ENCODE data around the gene GRIN3B.
A peak's percentile ranks its signal among the peaks of the same experiment; 100 is the strongest.

The GRIN3B gene

DNA sequence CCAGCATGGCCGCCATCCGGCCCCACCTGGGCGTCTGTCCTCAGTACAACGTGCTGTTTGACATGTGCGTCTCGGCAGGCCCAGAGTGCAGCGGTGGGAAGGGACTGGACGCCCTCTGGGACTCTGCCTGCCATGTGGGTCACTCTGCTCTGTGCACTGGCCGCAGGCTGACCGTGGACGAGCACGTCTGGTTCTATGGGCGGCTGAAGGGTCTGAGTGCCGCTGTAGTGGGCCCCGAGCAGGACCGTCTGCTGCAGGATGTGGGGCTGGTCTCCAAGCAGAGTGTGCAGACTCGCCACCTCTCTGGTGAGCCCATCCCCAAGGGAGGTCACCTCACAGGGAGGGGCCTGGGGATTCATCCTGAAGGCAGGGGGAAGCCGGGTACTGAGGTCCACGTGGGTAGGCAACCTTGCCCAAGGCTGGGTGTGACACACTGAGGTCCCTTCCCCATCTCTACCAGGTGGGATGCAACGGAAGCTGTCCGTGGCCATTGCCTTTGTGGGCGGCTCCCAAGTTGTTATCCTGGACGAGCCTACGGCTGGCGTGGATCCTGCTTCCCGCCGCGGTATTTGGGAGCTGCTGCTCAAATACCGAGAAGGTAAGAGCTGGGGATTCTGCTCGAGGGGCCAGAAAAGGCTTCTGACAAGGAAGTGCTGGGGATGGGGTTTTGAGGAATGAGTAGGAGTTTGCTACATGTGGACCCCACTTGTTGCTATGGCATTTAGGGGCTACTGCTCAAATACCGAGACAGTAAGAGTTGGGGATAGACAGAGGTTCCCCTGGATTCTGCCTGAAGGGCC is 51.0 kb downstream of the GRIN3B start:
- Histone ChIP-seq H3K9me3 (ENCODE audit: control insufficient read depth, insufficient read depth, low read depth, low read length) (no peaks in the 10 kb centered on the region), H3K36me3 (ENCODE audit: control insufficient read depth in 2 of 2, insufficient read depth in 1 of 2, low read length in 2 of 2) (peaks cover 0 to 22% of the 10 kb centered on the region in 2 experiments; a peak in 1 of 3 replicates), H3K27ac (ENCODE audit: extremely low read depth, low read depth, low read length) (no peak overlapping the region), H3K4me3 (ENCODE audit: low read depth, low read length) (no peak overlapping the region), H3K4me1 (ENCODE audit: control insufficient read depth, insufficient read depth, low read length) (no peaks in the 10 kb centered on the region)
- TF ChIP-seq SCRT2 (tag by site-specific recombination; IDR thresholded peaks at IDR 0.05) (peak; percentile 68), ZFP3 (tag by site-specific recombination; IDR thresholded peaks at IDR 0.05; ENCODE audit: low read depth) (peak; percentile 99), ZNF571 (tag by site-specific recombination; IDR thresholded peaks at IDR 0.05) (no peak)
- POLR2A ChIA-PET: interaction anchor here (0.6 kb wide), 1 partner anchor 9 kb away, joined by 5 read pairs; no protein-coding TSS in a partner anchor
- CTCF ChIA-PET: no interaction called here

DNA sequence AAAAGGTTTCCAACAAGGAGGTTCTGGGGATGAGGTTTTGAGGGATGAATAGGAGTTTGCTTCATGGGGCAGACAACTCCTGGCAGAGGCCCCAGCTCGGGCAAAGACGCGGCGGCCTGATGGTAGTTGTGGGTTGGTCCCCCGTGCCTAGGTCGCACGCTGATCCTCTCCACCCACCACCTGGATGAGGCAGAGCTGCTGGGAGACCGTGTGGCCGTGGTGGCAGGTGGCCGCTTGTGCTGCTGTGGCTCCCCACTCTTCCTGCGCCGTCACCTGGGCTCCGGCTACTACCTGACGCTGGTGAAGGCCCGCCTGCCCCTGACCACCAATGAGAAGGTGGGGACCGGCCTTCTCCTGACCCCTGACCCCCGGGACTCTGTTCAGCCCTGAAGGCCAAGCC is 51.6 kb downstream of the GRIN3B start:
- POLR2A ChIA-PET: interaction anchor here (0.6 kb wide), 1 partner anchor 8 kb away, joined by 5 read pairs; no protein-coding TSS in a partner anchor
- Histone ChIP-seq H3K9me3 (ENCODE audit: control insufficient read depth, insufficient read depth, low read depth, low read length) (no peaks in the 10 kb centered on the region), H3K4me1 (ENCODE audit: control insufficient read depth, insufficient read depth, low read length) (no peaks in the 10 kb centered on the region), H3K4me3 (ENCODE audit: low read depth, low read length) (no peak overlapping the region), H3K27ac (ENCODE audit: extremely low read depth, low read depth, low read length) (no peak overlapping the region), H3K36me3 (ENCODE audit: control insufficient read depth in 2 of 2, insufficient read depth in 1 of 2, low read length in 2 of 2) (peaks cover 0 to 27% of the 10 kb centered on the region in 2 experiments; a peak in 1 of 3 replicates)
- CTCF ChIA-PET: no interaction called here
- no peak for TF ChIP-seq ZNF510 (tag by site-specific recombination; IDR thresholded peaks at IDR 0.05; ENCODE audit: insufficient replicate concordance)
- TF ChIP-seq, protein P1, sequence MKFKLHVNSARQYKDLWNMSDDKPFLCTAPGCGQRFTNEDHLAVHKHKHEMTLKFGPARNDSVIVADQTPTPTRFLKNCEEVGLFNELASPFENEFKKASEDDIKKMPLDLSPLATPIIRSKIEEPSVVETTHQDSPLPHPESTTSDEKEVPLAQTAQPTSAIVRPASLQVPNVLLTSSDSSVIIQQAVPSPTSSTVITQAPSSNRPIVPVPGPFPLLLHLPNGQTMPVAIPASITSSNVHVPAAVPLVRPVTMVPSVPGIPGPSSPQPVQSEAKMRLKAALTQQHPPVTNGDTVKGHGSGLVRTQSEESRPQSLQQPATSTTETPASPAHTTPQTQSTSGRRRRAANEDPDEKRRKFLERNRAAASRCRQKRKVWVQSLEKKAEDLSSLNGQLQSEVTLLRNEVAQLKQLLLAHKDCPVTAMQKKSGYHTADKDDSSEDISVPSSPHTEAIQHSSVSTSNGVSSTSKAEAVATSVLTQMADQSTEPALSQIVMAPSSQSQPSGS (tag by site-specific recombination; IDR thresholded peaks at IDR 0.05; ENCODE audit: low read depth): no peak
- TF ChIP-seq ZNF132 (tag by site-specific recombination; IDR thresholded peaks at IDR 0.05; ENCODE audit: borderline replicate concordance): no peak
- no peak for TF ChIP-seq ZNF140 (tag by site-specific recombination; IDR thresholded peaks at IDR 0.05)
- no peak for TF ChIP-seq BCL11A (tag by site-specific recombination; IDR thresholded peaks at IDR 0.05; ENCODE audit: low read depth)
- no peak for TF ChIP-seq SETDB1 (IDR thresholded peaks at IDR 0.05; ENCODE audit: insufficient read length, low read length)
- no peak for TF ChIP-seq ZNF558 (tag by site-specific recombination; IDR thresholded peaks at IDR 0.05)
- no peak for TF ChIP-seq ZNF837 (tag by site-specific recombination; IDR thresholded peaks at IDR 0.05)
- no peak for TF ChIP-seq ZNF121 (tag by site-specific recombination; IDR thresholded peaks at IDR 0.05)
- TF ChIP-seq SALL2 (tag by site-specific recombination; IDR thresholded peaks at IDR 0.05; ENCODE audit: borderline replicate concordance): no peak
- no peak for TF ChIP-seq GLIS2 (tag by site-specific recombination; IDR thresholded peaks at IDR 0.05)
- no peak for TF ChIP-seq ZNF211 (tag by site-specific recombination; IDR thresholded peaks at IDR 0.05; ENCODE audit: low read depth)
- no peak for TF ChIP-seq ZNF433 (tag by site-specific recombination; IDR thresholded peaks at IDR 0.05; ENCODE audit: low read depth)
- TF ChIP-seq ZNF830 (tag by site-specific recombination; IDR thresholded peaks at IDR 0.05; ENCODE audit: low read depth): no peak
- TF ChIP-seq ZNF416 (tag by site-specific recombination; IDR thresholded peaks at IDR 0.05): no peak
- no peak for TF ChIP-seq ZNF600 (tag by site-specific recombination; IDR thresholded peaks at IDR 0.05)
- TF ChIP-seq ZNF302 (tag by site-specific recombination; IDR thresholded peaks at IDR 0.05; ENCODE audit: low read depth): no peak
- TF ChIP-seq, protein P2, sequence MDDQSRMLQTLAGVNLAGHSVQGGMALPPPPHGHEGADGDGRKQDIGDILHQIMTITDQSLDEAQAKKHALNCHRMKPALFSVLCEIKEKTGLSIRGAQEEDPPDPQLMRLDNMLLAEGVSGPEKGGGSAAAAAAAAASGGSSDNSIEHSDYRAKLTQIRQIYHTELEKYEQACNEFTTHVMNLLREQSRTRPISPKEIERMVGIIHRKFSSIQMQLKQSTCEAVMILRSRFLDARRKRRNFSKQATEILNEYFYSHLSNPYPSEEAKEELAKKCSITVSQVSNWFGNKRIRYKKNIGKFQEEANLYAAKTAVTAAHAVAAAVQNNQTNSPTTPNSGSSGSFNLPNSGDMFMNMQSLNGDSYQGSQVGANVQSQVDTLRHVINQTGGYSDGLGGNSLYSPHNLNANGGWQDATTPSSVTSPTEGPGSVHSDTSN (CRISPR knock-in tag; IDR thresholded peaks at IDR 0.05): no peak
